HG03520 (cell line): ENCODE measurements around the gene FXR2.

Experiments
- ATAC-seq: cut with Tn5 transposase; IDR thresholded peaks from one replicate; pipeline ENCODE4 v1.9.1; 2021; ENCODE audit warnings: mild to moderate bottlenecking, moderate library complexity; ENCODE audit not compliant: unreplicated experiment

The FXR2 gene

GRCh38 chr17:7589204-7589868 lies 25.4 kb downstream of the FXR2 start:
- ATAC-seq, result no peak

GRCh38 chr17:7588553-7589203 lies 26.0 kb downstream of the FXR2 start:
- ATAC-seq, result no peak

GRCh38 chr17:7587420-7588151 lies 27.1 kb downstream of the FXR2 start:
- no peak for ATAC-seq

GRCh38 chr17:7586673-7587419 lies 27.9 kb downstream of the FXR2 start:
- ATAC-seq, result no peak

GRCh38 chr17:7583253-7584109 lies 31.2 kb downstream of the FXR2 start, which contains the start of gene MPDU1:
Gene MPDU1, plus strand, starts transcription at chr17:7583852. Its CDS starts 11 bp downstream, at chr17:7583863.
- peak; percentile 62 for ATAC-seq

- no peak for ATAC-seq
Observed at GRCh38 chr17:7582396-7583252, 32.1 kb downstream of the FXR2 start.

DNA sequence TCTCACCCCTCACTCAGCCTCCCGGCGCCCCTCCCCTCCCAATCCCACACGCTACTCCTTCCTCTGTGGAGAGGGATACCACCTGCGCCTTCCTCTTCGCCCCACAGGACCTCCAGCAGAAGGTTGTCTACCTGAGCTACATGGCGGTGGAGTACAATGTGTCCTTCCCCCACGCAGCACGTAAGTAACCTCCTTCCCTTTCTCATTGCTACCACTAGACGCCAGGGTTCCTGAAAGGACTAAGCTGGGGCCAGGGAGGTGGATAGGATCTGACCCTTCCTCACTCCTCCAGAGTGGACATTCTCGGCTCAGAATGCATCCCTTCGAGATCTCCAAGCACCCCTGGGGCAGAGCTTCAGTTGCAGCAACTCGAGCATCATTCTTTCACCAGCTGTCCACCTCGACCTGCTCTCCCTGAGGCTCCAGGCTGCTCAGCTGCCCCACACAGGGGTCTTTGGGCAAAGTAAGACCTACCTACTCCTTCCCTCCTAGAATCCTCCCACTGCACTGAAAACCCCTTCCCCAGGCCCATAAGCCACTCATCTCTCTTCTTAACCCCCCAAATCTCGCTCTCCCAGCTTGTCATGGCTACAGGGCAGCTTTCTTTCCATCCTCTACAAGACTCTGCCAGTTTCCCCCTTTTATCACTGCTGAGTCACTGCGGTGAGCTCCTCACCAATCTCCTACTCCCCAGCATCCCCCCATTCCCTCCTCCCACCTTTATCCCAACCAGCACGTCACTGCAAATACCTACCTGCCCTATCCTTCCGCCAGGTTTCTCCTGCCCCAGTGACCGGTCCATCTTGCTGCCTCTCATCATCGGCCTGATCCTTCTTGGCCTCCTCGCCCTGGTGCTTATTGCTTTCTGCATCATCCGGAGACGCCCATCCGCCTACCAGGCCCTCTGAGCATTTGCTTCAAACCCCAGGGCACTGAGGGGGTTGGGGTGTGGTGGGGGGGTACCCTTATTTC lies 33.8 kb downstream of the FXR2 start:
- no peak for ATAC-seq

DNA sequence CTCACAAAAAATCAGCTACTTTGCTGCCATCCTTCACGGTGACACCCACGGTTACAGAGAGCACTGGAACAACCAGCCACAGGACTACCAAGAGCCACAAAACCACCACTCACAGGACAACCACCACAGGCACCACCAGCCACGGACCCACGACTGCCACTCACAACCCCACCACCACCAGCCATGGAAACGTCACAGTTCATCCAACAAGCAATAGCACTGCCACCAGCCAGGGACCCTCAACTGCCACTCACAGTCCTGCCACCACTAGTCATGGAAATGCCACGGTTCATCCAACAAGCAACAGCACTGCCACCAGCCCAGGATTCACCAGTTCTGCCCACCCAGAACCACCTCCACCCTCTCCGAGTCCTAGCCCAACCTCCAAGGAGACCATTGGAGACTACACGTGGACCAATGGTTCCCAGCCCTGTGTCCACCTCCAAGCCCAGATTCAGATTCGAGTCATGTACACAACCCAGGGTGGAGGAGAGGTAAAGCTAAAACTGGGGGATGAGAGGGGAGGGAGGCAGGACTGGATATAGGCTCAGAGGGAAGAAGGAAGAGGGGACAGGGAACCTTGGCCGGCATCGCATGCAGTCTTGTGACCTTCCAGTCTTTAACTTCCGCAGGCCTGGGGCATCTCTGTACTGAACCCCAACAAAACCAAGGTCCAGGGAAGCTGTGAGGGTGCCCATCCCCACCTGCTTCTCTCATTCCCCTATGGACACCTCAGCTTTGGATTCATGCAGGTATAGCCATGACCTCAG lies 34.7 kb downstream of the FXR2 start:
- ATAC-seq, result no peak

DNA sequence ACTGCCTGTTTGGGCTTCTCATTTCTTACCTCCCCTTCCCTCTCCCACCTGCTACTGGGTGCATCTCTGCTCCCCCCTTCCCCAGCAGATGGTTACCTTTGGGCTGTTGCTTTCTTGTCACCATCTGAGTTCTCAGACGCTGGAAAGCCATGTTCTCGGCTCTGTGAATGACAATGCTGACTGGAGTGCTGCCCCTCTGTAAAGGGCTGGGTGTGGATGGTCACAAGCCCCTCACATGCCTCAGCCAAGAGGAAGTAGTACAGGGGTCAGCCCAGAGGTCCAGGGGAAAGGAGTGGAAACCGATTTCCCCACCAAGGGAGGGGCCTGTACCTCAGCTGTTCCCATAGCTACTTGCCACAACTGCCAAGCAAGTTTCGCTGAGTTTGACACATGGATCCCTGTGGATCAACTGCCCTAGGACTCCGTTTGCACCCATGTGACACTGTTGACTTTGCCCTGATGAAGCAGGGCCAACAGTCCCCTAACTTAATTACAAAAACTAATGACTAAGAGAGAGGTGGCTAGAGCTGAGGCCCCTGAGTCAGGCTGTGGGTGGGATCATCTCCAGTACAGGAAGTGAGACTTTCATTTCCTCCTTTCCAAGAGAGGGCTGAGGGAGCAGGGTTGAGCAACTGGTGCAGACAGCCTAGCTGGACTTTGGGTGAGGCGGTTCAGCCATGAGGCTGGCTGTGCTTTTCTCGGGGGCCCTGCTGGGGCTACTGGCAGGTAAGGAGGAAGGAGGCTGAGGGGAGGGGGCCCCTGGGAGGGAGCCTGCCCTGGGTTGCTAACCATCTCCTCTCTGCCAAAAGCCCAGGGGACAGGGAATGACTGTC lies 35.5 kb downstream of the FXR2 start, which contains the start of gene CD68:
Gene CD68 (plus strand): TSS at position 638 of the 833 bp plus-strand sequence. CDS start 40 bp downstream, at position 678.
- no peak for ATAC-seq

DNA sequence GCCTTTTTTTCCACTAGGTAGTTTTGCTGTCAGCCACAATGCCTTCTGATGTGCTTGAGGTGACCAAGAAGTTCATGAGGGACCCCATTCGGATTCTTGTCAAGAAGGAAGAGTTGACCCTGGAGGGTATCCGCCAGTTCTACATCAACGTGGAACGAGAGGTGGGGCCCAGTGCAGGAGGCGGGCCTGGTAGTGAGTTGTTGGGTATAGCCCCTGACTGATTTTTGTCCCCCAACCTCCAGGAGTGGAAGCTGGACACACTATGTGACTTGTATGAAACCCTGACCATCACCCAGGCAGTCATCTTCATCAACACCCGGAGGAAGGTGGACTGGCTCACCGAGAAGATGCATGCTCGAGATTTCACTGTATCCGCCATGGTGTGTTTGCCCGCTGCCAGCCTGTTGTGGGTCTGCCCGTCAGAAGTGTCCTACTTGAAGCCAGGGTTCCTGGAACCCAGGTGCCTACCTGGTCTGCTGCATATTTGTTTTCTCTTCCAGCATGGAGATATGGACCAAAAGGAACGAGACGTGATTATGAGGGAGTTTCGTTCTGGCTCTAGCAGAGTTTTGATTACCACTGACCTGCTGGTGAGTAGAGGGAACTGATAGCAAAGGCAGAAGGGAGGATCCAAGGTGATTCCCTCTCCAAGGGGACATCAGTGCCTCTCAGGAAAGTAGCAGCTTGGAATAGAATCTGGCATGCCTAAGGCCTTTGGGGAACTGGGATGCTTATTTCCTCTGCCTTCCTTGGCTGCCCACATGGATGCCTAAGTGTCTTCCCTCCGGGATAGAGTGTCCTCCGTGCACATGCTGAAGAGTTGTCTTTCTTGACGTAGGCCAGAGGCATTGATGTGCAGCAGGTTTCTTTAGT lies 37.1 kb downstream of the FXR2 start:
- ATAC-seq, result no peak

GRCh38 chr17:7576432-7576937 lies 38.2 kb downstream of the FXR2 start:
- no peak for ATAC-seq

- ATAC-seq, result no peak
Observed at GRCh38 chr17:7575959-7576358, 38.7 kb downstream of the FXR2 start.

DNA sequence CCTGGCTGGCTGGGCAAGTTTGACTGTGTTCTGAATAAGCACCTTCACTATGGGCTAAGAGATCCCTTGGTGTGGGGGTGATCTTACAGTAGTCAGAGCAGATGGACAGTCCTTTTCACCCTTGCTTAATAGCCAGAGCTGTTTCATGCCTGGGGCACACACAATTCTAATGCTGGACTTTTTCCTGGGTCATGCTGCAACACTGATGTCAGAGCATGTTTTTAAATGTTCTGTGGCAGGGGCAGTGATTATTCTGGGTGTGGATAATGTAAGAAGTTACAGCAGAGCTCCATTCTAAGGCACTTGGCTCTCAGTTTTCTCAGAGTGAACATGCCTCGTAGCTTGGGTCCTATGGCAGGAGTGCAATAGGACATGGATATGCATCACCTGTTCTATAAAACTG lies 39.2 kb downstream of the FXR2 start:
- no peak for ATAC-seq

- ATAC-seq, result no peak
Observed at GRCh38 chr17:7574176-7574953, 40.3 kb downstream of the FXR2 start.
